Stimulated activated CD8-positive, alpha-beta memory T cell treated with anti-CD3 and anti-CD28 coated beads, Interleukin-12 subunit alpha, Interleukin-12 subunit beta, amount 100 ng/mL, for 24 hours (primary cell): ENCODE results near the gene TFR2.

ENCODE experiments used
- DNase-seq: peaks from one replicate; pipeline ENCODE4 v3.0.0-alpha.2; 2020; ENCODE audit errors: extremely low read depth

The TFR2 gene

DNA sequence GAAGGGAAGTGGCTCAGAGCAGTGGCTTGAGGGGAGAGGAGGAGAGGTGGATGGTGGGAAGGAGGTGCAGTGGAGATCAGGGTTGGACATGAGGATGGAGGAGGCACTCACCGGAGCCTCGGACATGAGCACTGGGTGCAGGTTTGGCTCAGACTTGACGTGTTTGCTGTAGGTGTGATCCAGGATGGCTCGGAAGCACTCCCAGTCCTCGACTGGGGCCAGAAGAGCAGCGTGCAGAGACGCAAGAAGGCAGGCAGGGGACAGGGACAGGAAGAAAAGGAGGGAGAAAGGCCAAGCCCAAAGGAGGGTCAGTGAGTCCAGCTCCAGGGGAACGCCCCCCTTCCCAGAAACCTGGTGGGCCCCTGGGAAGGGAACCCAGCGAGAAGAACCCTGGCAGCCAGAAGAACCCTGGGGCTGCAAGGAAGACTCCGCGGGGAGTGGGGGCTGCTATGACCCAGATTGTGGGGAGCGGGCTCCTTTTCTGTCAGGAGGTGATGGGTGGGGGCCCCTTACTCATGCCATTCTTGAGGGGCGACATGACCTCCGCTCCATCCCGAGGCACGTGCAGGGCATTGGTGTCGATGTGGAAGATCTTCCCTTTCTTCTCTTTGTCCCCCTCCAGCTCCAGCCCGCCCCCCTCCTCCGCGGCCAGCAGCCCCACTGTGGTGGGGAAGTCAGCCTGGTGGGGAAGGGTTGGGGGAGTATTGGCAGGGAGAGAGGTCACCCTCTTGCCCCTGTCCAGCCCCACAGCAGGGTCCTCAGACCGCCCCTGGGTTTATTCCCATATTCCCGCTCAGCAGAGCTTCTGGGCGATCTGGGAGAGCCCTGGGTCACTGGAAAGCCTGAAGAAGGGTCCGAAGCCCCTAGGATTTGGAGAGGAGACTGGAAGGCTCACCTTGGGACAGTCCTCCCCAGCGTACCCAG, 13.8 kb upstream of the TFR2 start:
- DNase-seq, result no peak

DNA sequence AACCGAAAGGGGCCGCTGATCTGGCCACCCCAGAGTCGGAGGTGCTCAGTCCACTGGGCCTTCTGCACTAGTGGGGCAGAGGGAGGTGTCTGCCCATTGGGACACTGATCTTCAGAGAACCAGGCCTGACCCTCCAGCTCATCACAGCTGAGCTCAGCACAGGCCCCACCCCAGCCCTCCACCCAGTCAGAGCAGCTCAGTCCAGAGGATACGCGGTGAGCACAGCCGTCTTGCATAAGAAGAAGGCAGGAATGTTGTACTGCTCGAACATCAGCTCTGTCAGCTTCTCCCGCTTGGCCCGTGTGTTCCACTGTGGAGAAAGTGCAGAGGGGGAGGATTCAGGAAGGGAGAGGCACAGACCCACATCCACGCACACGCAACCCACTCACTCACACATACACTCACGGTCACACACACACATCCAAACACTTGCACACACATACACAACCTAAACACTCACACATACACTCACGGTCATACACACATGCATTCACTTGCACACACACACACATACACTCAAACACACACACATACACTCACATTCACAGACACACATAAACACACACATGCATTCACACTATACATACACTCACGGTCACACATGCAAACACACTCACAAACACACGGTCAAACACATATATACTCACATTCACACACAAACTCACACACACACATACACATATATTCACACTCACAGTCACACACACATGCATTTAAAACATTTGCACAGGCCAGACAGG, 8.6 kb upstream of the TFR2 start:
- no peak for DNase-seq

- no peak for DNase-seq
Observed at GRCh38 chr7:100642534-100642907, 1.2 kb upstream of the TFR2 start.

DNA sequence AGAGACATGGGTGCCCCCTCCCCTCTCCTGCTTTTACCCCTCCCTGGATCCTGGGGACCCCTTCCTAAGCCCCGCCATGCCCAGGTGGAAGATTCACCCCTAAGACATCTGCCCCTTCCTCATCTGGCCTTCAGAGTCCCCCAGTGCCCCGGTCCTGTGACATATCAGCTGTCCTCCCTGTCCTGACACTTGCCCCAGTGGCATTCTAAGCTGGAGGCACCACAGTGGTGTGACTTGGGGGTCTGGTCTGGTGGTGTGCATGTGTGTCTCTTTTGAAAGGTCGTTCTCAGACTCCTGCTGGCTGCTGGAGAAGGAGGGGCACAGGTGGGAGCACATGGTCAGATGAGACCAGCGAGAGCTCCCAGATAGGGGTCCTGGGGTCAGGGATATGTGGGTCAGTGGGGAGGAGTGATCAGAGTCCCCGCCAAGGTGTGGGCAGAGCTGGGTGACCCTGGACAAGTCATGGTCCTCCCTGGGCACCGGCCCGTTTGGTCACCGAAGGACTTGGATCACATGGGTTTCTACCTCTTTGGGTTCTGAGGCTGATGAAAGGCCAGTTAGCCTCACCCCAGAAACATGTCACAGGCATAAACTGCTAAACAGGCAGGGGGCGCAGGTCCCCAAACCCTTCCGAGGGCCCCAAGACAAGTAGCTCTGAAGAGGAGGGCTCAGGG, 645 bp upstream of the TFR2 start:
- DNase-seq, result no peak

DNA sequence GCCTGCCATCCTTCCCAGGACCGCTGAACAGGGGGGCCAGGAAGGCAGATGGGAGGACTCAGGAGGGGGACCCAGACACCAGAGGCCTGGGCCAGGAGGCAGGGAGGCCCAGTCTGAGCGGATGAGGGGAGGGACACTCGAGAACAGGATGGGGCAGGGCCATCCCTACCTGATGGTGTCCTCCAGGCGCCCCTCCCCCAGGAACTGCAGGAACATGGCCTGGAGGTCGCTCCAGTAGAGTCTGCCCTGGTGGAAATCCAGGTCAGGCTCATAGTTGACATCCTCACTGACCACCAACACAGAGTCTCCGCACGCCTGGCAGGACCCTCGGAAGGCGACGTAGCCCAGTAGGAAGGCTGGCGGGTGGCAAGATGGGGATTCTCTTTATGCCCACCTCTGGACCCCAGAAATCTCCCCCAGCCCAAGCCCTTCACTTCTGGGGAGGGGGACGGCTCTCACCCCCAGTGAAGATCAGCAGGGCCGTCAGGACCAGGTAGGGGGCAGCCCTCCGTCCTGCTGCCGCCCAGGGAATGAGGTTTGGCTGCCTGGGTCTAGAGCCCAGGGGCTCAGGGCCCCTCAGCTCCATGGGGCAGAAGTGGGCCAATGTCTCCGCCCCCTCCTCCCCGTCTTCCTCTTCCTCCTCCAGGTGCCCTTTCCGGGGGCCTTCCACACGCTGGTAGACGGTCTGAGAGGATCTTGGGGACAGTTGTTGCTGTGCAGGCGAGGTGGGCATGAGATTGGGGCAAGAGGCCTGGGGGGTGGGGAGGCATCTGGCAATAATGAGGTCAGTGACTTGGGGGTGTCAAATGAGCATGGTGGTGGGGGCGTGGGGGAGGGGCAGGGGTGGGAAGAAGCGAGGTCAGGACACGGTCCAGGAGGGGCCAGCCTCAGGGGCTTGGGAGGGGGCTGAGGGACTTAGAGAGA, 573 bp downstream of the TFR2 start:
- DNase-seq, result no peak

DNA sequence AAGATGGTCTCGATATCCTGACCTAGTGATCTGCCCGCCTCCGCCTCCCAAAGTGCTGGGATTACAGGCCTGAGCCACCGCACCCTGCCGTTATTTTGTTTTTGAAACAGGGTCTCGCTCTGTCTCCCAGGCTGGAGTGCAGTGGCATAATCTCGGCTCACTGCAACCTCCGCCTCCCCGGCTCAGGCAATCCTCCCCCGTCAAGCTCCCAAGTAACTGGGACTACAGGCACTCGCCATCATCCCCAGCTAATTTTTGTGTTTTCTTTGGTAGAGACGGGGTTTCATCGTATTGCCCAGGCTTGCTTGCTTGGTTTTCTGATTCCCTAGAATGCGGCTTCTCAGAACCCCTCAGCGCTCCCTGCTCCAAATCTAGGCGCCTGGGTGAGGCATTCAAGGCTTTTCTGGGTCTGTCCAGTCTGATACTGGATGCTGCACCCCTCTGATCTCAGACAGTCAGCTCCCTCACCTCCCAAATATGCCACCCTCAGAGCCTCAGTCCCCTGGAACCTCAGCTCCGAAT, 1.3 kb downstream of the TFR2 start:
- no peak for DNase-seq

- no peak for DNase-seq
Observed at GRCh38 chr7:100632951-100633717, 8.2 kb downstream of the TFR2 start.

DNA sequence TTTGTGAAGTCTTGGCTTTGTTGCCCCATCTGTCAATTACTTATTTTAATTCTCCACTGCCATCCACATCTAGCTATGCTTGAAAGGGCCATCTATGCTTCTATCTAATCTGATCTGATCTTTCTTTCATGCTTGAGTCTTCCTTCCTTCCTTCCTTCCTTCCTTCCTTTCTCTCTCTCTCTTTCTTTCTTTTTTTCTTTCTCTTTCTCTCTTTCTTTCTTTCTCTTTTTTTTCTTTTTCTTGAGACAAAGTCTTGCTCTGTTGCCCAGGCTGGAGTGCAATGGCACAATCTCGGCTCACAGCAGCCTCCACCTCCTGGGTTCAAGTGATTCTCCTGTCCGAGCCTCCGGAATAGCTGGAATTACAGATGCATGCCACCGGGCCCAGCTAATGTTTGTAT, 11.3 kb downstream of the TFR2 start:
- no peak for DNase-seq

DNA sequence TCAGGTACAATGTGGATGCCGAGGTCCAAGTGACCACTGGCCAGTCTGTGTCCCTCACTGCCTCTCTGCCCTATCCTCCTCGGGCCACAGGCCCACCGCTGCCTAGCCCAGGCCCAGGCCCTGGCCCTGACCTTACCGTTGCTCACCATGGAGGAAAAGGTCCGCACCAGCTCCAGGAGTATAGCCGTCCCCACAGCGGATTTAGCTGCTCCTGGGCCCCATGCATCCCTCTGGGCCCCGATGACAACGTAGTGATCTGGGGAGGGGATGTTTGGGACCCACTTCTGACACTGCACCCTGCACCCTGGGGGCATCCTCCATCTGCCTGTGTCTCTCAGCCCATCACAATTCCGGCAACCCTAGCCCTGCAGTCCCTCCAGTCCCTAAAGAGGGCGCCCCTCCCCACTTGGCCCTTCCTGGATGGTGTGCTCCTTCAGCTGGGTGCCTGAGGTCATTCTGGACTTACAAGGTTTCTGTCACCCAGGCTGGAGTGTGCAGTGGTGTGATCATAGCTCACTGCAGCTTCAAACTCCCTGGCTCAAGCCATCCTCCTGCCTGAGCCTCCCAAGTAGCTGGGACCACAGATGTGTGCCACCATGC, 12.1 kb downstream of the TFR2 start:
- DNase-seq, result no peak

DNA sequence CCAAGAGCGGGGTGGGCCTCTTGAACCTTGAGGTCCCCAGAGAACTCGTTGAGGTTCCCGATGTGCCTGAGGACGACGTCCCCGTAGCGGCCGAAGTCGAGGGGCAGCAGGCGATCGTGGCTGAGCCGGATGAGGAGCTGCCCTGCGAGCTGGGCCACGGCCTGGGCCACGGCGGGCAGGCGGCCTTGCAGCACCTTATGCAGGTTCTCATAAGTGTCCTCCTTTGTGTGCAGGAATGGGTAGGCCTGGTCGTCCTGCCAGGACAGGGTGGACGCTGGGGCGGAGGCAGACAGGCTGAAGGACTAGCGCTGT, 14.2 kb downstream of the TFR2 start:
- DNase-seq, result no peak

- DNase-seq, result peak; percentile 68
Observed at GRCh38 chr7:100626530-100627237, 14.7 kb downstream of the TFR2 start.

DNA sequence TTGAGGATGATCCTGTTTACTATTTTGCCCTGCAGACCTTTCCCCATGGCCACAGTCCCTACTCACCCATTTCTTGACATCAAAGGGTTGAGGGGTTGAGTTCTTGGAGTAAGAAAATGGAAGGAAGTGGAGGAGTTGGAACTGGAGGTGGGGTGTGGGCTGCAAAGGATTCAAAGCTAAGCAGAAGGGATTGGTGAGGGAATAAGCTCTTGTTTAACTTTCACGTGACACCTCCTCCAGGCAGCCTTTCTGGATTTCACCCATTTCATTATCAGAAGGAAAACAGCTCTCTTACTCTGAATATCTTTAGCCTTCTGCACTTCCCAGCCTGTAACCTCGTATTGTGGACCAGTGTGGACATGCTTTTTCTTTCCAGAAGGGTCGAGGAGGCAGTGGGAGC, 15.3 kb downstream of the TFR2 start:
- DNase-seq, result no peak

GRCh38 chr7:100623951-100624824, 17.2 kb downstream of the TFR2 start:
- DNase-seq, result no peak

- DNase-seq, result no peak
Observed at GRCh38 chr7:100621554-100621953, 19.8 kb downstream of the TFR2 start.

DNA sequence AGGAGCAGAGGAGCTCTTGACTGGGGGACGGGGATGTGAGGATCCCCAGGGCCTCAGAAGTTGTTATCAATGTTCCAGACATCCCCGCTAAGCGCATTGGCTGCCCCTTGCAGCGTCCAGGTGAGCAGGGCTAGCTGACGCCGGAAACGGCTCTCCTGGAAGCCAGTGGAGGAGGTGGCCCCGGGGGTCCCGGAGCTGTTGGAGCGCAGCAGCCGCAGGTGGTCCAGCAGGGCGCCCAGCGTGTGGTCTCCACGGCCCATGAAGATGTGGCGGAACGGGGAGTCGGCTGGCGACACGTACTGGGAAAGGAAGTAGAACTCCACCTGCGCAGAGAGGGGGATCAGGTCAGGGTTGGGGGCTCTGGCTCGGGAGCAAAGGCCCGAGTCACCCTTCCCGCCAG, 20.5 kb downstream of the TFR2 start:
- no peak for DNase-seq

- no peak for DNase-seq
Observed at GRCh38 chr7:100620239-100620638, 21.1 kb downstream of the TFR2 start.

- no peak for DNase-seq
Observed at GRCh38 chr7:100614308-100614861, 27.0 kb downstream of the TFR2 start.
